Measurements from ENCODE around the gene GLS2. TPM values are rescaled to one million over a fixed set of nuclear protein-coding genes. Genes with fewer than 3 reads are reported as not detected.

Gene GLS2
- total and polyA plus RNA-seq, 12 donors = 0.17 to 5.3 (median 1.5) TPM; not detected in 1

DNA sequence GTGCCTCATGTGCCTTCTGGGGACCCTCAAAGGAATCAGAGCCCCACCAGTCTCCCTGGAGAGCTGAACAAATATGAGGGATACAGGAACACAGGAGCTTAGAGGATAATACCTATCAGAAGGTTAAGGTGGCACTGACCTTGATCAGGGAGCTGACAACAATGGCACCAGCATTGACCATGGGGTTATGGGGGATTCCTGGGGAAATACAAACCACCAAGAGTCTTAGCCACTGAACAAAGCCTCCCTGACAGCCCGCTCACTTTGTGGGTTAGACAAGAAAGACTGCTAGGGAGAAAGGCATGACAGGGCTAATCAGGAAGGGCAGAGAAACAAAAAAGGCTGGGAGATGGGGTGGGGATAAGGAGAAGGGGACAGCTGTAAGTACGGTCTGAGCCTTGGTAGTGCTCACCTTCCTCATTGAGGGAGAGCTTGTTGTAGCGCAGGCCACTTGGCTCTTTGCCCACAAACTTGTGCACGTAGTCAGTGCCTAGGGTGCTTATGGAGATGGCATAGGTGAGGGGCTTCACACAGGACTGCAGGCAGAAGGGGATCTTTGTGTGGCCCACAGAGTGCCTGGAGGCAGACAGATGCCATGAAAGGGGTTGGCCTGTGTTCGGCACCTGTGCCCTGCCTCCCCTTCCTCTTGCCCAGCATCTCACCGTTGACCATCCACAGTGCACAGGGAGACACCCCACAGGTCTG is 10.3 kb downstream of the GLS2 start:
- no peak for DNase-seq
- no peak for TF ChIP-seq POLR2A (IDR thresholded peaks at IDR 0.05)
- TF ChIP-seq, protein P1, sequence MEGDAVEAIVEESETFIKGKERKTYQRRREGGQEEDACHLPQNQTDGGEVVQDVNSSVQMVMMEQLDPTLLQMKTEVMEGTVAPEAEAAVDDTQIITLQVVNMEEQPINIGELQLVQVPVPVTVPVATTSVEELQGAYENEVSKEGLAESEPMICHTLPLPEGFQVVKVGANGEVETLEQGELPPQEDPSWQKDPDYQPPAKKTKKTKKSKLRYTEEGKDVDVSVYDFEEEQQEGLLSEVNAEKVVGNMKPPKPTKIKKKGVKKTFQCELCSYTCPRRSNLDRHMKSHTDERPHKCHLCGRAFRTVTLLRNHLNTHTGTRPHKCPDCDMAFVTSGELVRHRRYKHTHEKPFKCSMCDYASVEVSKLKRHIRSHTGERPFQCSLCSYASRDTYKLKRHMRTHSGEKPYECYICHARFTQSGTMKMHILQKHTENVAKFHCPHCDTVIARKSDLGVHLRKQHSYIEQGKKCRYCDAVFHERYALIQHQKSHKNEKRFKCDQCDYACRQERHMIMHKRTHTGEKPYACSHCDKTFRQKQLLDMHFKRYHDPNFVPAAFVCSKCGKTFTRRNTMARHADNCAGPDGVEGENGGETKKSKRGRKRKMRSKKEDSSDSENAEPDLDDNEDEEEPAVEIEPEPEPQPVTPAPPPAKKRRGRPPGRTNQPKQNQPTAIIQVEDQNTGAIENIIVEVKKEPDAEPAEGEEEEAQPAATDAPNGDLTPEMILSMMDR (IDR thresholded peaks at IDR 0.05) = no peak
- peaks cover 0 to 4% of the 10 kb centered on the region in 2 donors for H3K36me3 ChIP-seq (replicated peaks in 1 of 2)

DNA sequence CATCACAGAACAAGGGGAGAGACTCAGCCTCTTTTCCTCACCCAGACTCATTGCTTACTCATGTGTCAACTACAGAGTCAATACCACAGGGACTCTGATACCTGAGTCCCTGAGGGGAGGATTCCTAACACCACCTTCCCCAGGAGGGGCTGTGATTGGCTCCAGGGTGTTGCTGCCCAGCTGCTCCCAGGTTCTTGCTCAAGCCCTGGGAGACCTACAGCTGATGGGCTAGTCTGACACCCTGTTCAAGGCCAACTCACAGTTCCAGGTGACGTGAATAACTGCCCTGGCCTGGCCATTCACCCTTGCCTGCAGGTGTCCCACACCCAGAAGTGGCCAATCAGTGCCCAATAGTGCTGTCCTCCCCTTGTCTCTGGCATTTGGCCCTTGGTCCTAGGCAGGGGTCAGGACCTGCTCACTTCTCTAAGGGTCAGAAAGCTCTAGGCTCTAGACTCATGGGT is 11.0 kb downstream of the GLS2 start:
- H3K36me3 ChIP-seq (replicated peaks in 1 of 2) = peaks cover 0 to 4% of the 10 kb centered on the region in 2 donors
- H3K9me3 ChIP-seq (replicated peaks in 1 of 3) = no peaks in the 10 kb centered on the region
- no peaks in the 10 kb centered on the region for H3K4me1 ChIP-seq (replicated peaks in 1 of 2)
- no peak overlapping the region for H3K4me3 ChIP-seq
- no peak for DNase-seq
- 60 to 87% (median 71%) methylated on average over 1 of the region's 1 CpG; no CpG with 5 or more reads in 1 of the 4 donors for WGBS, 4 donors
- intact Hi-C loops (cut with DNase I) = no loop called here
- H3K27ac ChIP-seq = no peak overlapping the region
- H3K27me3 ChIP-seq = no peaks in the 10 kb centered on the region
- no peak for TF ChIP-seq POLR2A (IDR thresholded peaks at IDR 0.05)
- TF ChIP-seq, protein P1 (IDR thresholded peaks at IDR 0.05) = no peak

More for the DNA sequence above, 10.3 kb downstream of the GLS2 start:
- no peaks in the 10 kb centered on the region for H3K9me3 ChIP-seq (replicated peaks in 1 of 3)
- H3K27me3 ChIP-seq = no peaks in the 10 kb centered on the region
- no peak overlapping the region for H3K4me3 ChIP-seq
- H3K4me1 ChIP-seq (replicated peaks in 1 of 2) = no peaks in the 10 kb centered on the region
- no peak overlapping the region for H3K27ac ChIP-seq
- intact Hi-C loops (cut with DNase I) = no loop called here
- 88 to 95% (median 89%) methylated on average over 6 of the region's 6 CpGs for WGBS, 4 donors

DNA sequence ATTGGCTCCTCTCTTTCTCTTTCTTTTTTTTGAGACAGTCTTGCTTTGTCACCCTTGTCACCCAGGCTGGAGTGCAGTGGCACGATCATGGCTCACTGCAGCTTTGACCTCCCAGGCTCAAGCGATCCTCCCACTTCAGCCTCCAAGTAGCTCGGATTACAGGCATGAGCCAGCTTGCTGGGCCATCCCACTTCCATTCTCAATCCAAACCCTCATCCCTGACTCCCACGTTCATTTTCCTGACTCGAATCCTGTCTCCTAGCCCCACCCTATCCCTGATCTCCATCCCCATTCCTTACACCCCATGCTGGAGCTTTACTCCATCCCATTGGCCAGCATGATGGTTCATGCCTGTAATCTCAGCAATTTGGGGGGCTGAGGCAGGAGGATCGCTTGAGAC is 11.8 kb downstream of the GLS2 start:
- Histone ChIP-seq H3K27ac (no peak overlapping the region), H3K36me3 (replicated peaks in 1 of 2) (peaks cover 0 to 4% of the 10 kb centered on the region in 2 donors), H3K9me3 (replicated peaks in 1 of 3) (no peaks in the 10 kb centered on the region), H3K4me3 (no peak overlapping the region), H3K27me3 (no peaks in the 10 kb centered on the region), H3K4me1 (replicated peaks in 1 of 2) (no peaks in the 10 kb centered on the region)
- DNase-seq = no peak
- no peak for TF ChIP-seq POLR2A (IDR thresholded peaks at IDR 0.05)
- TF ChIP-seq, protein P1 (IDR thresholded peaks at IDR 0.05) = no peak
- 90 to 96% (median 93%) methylated on average over 6 of the region's 6 CpGs for WGBS, 4 donors
- intact Hi-C loops (cut with DNase I) = no loop called here

DNA sequence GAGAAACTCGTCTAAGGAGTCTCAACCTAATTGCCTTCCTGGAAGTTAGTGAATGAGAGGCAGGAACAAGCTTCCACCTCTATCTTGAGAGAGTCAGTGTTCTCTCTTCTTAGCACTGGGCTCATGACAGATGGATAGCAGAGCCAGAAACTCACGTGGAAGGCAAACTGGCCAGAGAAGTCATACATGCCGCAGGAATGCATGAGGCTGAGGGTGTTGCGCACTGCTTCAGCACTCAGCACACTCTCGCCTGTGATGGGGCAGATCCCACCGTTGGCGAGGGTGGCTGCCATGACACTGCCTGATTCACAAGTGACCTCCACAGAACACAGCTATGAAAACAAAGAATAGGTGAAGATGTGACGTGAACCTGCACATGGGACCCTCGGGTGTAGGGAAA is 13.6 kb downstream of the GLS2 start:
- Histone ChIP-seq H3K4me3 (no peak overlapping the region), H3K27ac (no peak overlapping the region)

More for the DNA sequence above, 13.6 kb downstream of the GLS2 start:
- DNase-seq = no peak
- no peaks in the 10 kb centered on the region for H3K27me3 ChIP-seq
- peaks cover 3 to 15% of the 10 kb centered on the region in 2 donors for H3K4me1 ChIP-seq (replicated peaks in 1 of 2)
- no peak for TF ChIP-seq POLR2A (IDR thresholded peaks at IDR 0.05)
- TF ChIP-seq, protein P1 (IDR thresholded peaks at IDR 0.05) = no peak
- H3K9me3 ChIP-seq (replicated peaks in 1 of 3) = no peaks in the 10 kb centered on the region
- 84 to 88% (median 87%) methylated on average over 9 of the region's 9 CpGs for WGBS, 4 donors
- intact Hi-C loops (cut with DNase I) = no loop called here
- H3K36me3 ChIP-seq (replicated peaks in 1 of 2) = peaks cover 0 to 4% of the 10 kb centered on the region in 2 donors

All from adrenal gland (tissue), 12 donors.